Tibial nerve (tissue), 4 donors: ENCODE data around the gene TMPRSS7. TPM values are rescaled to one million over a fixed set of nuclear protein-coding genes. Genes with fewer than 3 reads are reported as not detected.
A peak's percentile ranks its signal among the peaks of the same experiment; 100 is the strongest.

Experiments used
- DNase-seq, 2 donors: peaks; one replicate each; pipeline ENCODE4 v3.0.0-alpha.2; 2019; ENCODE audit warnings: low spot score in 2 of 2
- H3K27ac ChIP-seq, 4 donors: fragments of 200-600 bp; sonication (generic) in 3 of 4; one replicate each; pipeline ENCODE4 v1.5.1; 2017 to 2019; ENCODE audit warnings: mild to moderate bottlenecking in 1 of 4
- H3K27me3 ChIP-seq, 2 donors: fragments of 200-600 bp; sonication (generic) in 1 of 2; one replicate each; pipeline versions ENCODE4 v1.5.1 to v1.6.0; 2017 to 2019
- H3K36me3 ChIP-seq, 3 donors: fragments of 200-600 bp; sonication (generic); one replicate each; pipeline ENCODE4 v1.5.1; 2018 to 2019
- H3K4me1 ChIP-seq, 4 donors: fragments of 200-600 bp; sonication (generic) in 3 of 4; one replicate each; pipeline ENCODE4 v1.5.1; 2017 to 2019
- H3K4me3 ChIP-seq, 4 donors: fragments of 200-600 bp; sonication (generic) in 3 of 4; one replicate each; pipeline ENCODE4 v1.5.1; 2017 to 2019; ENCODE audit warnings: mild to moderate bottlenecking in 1 of 4, moderate library complexity in 1 of 4
- H3K9me3 ChIP-seq, 4 donors: fragments of 200-600 bp; sonication (generic) in 3 of 4; one replicate each; pipeline ENCODE4 v1.5.1; 2017 to 2019
- CTCF ChIP-seq, 5 experiments: fragments of 200-600 bp in 3 of 5; fragments of 450-650 bp in 2 of 5; sonication (generic) in 3 of 5; IDR thresholded peaks; one replicate each; pipeline ENCODE4 v1.5.1; 2016 to 2019; ENCODE audit warnings: antibody characterized with exemption in 5 of 5, mild to moderate bottlenecking in 3 of 5, moderate library complexity in 2 of 5
- EP300 ChIP-seq, 2 donors: sonication (generic); formaldehyde crosslinking; IDR thresholded peaks; one replicate each; pipeline ENCODE4 v1.6.1; 2017; ENCODE audit warnings: antibody characterized with exemption in 2 of 2, mild to moderate bottlenecking in 1 of 2
- POLR2A ChIP-seq, 2 donors: fragments of 450-650 bp; IDR thresholded peaks; one replicate each; pipeline ENCODE4 v1.6.1; 2017; ENCODE audit warnings: antibody characterized with exemption in 2 of 2, mild to moderate bottlenecking in 2 of 2, moderate library complexity in 2 of 2
- WGBS, 2 donors: methylation state at CpG; one replicate each; pipeline ENCODE4 v1.1.5; 2018; 5-methylcytosine and 5-hydroxymethylcytosine counted together
- total RNA-seq, 4 donors: library from RNA; depleted of rRNA; stranded (reverse); fragments of >200 nt; gene quantifications; one replicate each; pipeline ENCODE4 v1.1.0, GENCODE V29; 2016

TMPRSS7 gene
- total RNA-seq, 4 donors from 2014 or later = not detected

- DNase-seq = no peak
- Histone ChIP-seq H3K27me3 (no peaks in the 10 kb centered on the region), H3K36me3 (no peaks in the 10 kb centered on the region), H3K9me3 (no peaks in the 10 kb centered on the region), H3K4me3 (no peak overlapping the region), H3K27ac (peak overlapping the region in 3 of 4 donors; percentile 4 to 11 (median 5)), H3K4me1 (peaks cover 0 to 39% (median 2%) of the 10 kb centered on the region in 4 donors)
- TF ChIP-seq POLR2A (IDR thresholded peaks at IDR 0.05) = no peak
- WGBS, 2 donors = 32 to 47% methylated on average over 6 of the region's 6 CpGs
Measured at GRCh38 chr3:112012205-112012992, 22.1 kb upstream of the TMPRSS7 start.

DNA sequence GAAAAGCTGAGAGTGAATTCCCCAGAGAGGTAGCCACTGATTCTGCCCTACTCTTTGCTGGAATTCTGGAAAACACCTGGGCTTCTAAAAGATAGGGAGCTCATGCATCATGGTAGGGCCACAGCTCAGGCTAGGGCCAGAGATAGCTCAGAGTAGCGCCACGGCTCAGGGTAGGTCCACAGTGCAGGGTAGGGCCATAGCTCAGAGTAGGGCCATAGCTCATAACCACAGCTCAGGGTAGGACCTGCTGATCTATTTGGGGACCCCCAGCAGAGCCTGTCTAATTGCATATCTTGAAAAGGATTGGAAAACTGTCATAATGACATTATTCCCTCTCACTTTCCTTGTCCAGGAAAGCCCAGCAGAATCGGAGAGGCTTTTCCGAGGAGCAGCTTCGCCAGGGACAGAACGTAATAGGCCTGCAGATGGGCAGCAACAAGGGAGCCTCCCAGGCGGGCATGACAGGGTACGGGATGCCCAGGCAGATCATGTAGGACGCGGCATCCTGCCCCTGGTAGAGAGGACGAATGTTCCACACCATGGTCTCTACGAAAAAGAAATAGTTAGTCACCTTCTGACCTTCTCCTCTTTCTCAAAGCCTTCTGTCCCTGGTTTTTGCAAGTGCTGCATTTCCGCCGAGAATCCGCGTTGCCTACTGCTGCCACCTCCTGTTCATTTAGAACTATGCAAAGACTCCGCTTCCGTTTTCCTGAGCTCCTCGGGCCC lies 21.3 kb upstream of the TMPRSS7 start:
- peak; percentile 33 to 54 for DNase-seq
- peak overlapping the region in 2 of 4 donors; percentile 11 to 54 for H3K27ac ChIP-seq
- 29 to 31% methylated on average over 19 of the region's 19 CpGs for WGBS, 2 donors
- peaks cover 0 to 34% (median 2%) of the 10 kb centered on the region in 4 donors for H3K4me1 ChIP-seq
- no peaks in the 10 kb centered on the region for H3K27me3 ChIP-seq
- peak overlapping the region in 1 of 4 donors; percentile 6 for H3K4me3 ChIP-seq
- H3K36me3 ChIP-seq = no peaks in the 10 kb centered on the region
- TF ChIP-seq EP300 (IDR thresholded peaks at IDR 0.05) = peak in 1 of 2 donors; percentile 22
- TF ChIP-seq CTCF (IDR thresholded peaks at IDR 0.05) = peak; percentile 53 to 77 (median 69)
- no peak for TF ChIP-seq POLR2A (IDR thresholded peaks at IDR 0.05)
- no peaks in the 10 kb centered on the region for H3K9me3 ChIP-seq

GRCh38 chr3:112013784-112014143 lies 20.8 kb upstream of the TMPRSS7 start:
- 43 to 64% methylated on average over 5 of the region's 5 CpGs for WGBS, 2 donors
- no peak overlapping the region for H3K4me3 ChIP-seq
- H3K9me3 ChIP-seq = no peaks in the 10 kb centered on the region

DNA sequence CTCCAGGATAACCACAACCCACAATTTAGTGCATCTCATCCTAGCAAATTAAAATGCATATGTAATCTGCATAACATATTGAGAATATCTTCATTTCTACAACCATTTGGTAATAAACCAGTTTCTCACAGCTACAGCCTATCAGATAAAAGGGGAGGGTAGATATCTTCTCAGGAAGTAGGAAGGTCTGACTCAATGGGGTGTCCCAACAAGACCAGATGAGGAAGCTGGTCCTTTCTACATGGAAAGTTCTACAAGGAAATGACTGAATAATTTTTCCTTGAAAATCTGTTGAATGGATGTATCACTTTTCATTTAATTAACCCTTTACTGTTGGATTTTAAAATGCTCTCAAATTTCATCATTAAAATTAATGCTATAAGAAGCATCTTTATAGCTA lies 17.4 kb upstream of the TMPRSS7 start:
- Histone ChIP-seq H3K27me3 (no peaks in the 10 kb centered on the region), H3K9me3 (peaks cover 0 to 6% (median 0%) of the 10 kb centered on the region in 4 donors), H3K4me1 (peaks cover 0 to 22% (median 2%) of the 10 kb centered on the region in 4 donors), H3K4me3 (no peak overlapping the region), H3K27ac (no peak overlapping the region), H3K36me3 (no peaks in the 10 kb centered on the region)
- no peak for TF ChIP-seq CTCF (IDR thresholded peaks at IDR 0.05)
- no peak for TF ChIP-seq POLR2A (IDR thresholded peaks at IDR 0.05)
- TF ChIP-seq EP300 (IDR thresholded peaks at IDR 0.05) = no peak
- DNase-seq = no peak

More at GRCh38 chr3:112013784-112014143, 20.8 kb upstream of the TMPRSS7 start:
- TF ChIP-seq CTCF (IDR thresholded peaks at IDR 0.05) (no peak), EP300 (IDR thresholded peaks at IDR 0.05) (no peak), POLR2A (IDR thresholded peaks at IDR 0.05) (no peak)
- Histone ChIP-seq H3K27me3 (no peaks in the 10 kb centered on the region), H3K36me3 (no peaks in the 10 kb centered on the region), H3K27ac (no peak overlapping the region), H3K4me1 (peaks cover 0 to 31% (median 2%) of the 10 kb centered on the region in 4 donors)
- DNase-seq = no peak

DNA sequence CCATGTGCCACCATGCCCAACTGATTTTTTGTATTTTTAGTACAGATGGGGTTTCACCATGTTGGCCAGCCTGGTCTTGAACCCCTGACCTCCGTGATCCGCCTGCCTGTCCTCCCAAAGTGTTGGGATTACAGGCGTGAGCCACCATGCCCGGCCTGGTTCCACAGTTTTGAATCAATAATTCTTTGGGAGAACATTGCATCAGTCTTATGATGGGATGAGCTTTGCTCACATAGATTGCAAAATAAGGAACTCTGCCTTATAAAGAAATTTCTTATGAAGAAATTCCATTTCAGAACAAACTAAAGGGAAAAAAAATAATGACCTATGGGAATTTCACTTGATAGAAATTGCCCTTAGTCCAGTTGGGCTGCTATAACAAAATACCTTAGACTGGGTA lies 15.8 kb upstream of the TMPRSS7 start:
- H3K36me3 ChIP-seq = no peaks in the 10 kb centered on the region
- peaks cover 0 to 6% (median 0%) of the 10 kb centered on the region in 4 donors for H3K9me3 ChIP-seq
- no peak for TF ChIP-seq POLR2A (IDR thresholded peaks at IDR 0.05)
- TF ChIP-seq CTCF (IDR thresholded peaks at IDR 0.05) = no peak
- TF ChIP-seq EP300 (IDR thresholded peaks at IDR 0.05) = no peak
- H3K4me1 ChIP-seq = peaks cover 0 to 5% (median 0%) of the 10 kb centered on the region in 4 donors
- H3K27ac ChIP-seq = no peak overlapping the region
- no peaks in the 10 kb centered on the region for H3K27me3 ChIP-seq
- no peak overlapping the region for H3K4me3 ChIP-seq
- WGBS, 2 donors = 90 to 96% methylated on average over 4 of the region's 4 CpGs
- DNase-seq = no peak
